GM19395 (cell line): ENCODE measurements around the gene CCL1.
A peak's percentile ranks its signal among the peaks of the same experiment; 100 is the strongest.
"Not testable (repeated sequence)": the region's sequence is repeated elsewhere in the genome, so short reads cannot be mapped to it uniquely, and the experiment has no call there.

Experiments used
- ATAC-seq: cut with Tn5 transposase; IDR thresholded peaks from one replicate; pipeline ENCODE4 v1.9.1; 2021; ENCODE audit warnings: mild to moderate bottlenecking, moderate library complexity; ENCODE audit not compliant: unreplicated experiment

Gene CCL1

DNA sequence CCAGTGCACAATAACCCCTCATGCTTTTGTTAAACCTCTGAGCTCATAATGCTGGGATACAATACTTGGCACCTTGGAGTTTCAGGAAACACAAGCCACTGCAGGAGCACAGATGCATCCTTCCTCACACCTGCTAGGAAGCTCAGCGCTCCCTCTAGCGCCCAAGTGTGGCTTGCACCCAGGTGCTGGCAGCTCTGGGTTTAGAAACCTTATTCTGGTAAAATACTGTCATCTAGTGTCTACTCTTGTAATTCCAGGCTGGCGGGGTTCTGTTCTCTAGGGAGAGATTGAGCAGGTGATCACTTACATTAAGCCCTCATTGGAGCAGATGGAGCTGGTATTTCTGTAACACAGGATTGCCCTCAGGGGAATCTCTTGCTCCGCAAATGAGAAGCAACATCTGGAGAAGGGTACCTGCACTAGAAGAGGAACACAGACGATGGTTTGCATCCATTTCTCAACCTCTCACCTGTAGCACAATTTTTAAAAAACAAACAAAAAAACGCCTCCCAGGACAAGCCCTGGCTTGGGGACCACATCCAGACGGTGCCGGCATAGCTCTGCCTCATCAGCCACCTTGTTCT is 1.5 kb downstream of the CCL1 start:
- peak; percentile 84 for ATAC-seq

DNA sequence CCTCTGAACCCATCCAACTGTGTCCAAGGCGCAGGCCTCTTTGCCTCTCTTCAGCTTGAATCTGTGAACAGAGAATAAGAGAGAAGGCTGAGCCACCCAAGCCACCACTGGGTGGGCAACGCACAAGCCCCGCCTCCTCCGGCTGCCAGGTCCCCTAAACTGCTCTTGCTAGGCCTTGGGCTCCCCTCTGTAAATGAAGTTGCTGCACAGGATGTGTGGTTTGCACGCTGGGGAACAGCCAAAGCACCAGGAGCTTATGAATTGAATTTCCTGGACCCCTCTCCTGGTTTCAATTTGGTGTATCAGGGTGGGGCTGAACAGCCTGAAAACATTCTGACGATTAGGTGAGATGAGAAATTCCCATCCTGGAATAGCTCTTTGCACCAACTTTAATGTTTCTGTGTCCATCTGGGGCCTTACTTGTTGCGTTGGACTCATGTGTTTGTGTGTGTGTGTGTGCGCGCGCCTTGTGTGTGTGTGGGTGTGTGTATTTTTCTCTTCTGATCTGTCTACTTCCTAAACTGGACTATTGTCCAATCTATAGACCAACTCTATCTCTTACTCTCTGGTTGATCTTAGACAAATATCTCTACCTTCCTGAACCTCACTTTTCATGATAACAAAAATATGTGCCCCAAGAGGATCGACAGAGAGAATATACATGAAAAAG is 2.3 kb downstream of the CCL1 start:
- no peak for ATAC-seq

DNA sequence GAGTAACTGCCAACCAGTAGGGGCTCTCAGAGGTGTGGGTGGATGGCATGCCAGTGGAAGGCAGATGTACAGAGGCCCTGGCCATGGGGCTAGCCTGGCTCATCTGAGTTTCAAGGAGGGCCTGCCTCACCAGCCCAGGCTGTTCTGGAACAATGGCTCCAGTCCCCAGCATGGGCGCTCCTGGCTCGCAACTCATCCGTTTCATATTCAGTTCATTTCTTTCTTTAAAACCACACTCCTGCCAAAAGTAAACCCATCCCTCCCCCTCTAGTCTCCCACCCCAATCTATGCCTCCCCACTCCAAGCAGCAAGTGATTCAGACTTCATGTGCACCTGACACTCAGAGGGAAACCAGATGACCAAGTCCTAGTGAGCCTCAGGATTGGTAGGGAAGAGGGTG is 4.4 kb downstream of the CCL1 start:
- no peak for ATAC-seq

DNA sequence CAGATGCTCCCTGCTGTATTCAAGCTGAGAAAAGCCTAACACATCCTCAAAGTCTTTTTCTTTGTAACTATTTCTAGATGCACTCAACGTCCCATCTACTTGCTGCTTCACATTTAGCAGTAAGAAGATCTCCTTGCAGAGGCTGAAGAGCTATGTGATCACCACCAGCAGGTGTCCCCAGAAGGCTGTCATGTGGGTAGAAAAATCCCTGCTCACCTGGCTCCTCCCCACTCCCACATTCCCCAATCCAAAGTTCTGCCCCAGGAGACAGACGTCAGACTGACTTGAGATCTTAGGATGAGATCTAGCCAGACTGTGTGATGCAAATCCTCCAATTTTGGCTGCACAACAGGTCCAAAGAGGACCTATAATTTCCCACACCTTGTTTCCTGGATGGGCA is 5.6 kb downstream of the CCL1 start:
- ATAC-seq: no peak

DNA sequence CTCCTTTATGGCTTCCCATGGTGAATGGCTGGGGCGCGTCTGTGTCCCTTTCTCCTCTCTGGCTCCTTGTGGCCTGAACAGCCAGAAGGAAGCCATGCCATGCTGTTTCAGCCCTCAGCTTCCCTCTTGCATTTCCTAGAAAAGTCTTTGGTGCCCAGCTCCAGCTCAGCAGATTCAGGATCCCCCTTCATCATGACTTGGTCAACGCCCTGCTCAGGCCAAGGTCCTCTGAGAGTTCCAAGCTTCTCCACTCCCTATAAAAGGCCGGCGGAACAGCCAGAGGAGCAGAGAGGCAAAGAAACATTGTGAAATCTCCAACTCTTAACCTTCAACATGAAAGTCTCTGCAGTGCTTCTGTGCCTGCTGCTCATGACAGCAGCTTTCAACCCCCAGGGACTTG is 6.8 kb downstream of the CCL1 start, which contains the start of gene CCL13:
Gene CCL13, plus strand, starts transcription at position 287 of the 400 bp plus-strand sequence. Its CDS starts 47 bp downstream, at position 334.
- no peak for ATAC-seq

DNA sequence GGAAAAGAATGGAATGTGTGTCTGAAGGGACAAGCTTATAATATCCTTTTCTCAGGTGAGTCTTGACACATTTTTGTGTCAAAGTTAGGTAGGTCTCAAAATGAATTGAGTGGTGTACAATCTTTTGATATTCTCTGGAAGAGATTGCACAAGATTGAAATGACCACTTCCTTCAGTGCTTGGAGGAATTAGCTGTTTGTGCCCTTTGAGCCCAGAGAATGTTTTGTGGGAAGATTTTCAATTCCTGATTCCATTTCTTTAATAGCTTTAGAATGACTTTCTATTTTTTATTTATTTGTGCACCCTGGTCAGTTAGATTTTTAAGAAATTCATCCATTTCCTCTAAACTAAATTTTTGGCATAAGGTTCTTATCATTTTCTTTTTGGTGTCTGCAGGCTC is 8.4 kb downstream of the CCL1 start:
- no peak for ATAC-seq

DNA sequence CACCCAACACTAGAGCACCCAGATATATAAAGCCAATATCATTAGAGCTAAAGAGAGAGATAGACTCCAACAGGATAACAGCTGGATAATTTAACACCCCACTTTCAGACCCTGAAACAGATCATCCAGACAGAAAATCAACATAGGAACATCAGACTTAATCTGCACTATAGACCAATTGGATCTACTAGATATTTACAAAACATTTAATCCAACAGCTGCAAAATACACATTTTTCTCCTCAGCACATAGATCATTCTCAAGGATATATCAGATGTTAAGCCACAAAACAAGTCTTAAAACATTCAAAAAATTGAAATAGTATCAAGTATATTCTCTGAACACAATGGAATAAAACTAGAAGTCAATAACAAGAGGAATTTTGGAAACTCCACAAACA is 10.8 kb downstream of the CCL1 start:
- ATAC-seq: no peak

DNA sequence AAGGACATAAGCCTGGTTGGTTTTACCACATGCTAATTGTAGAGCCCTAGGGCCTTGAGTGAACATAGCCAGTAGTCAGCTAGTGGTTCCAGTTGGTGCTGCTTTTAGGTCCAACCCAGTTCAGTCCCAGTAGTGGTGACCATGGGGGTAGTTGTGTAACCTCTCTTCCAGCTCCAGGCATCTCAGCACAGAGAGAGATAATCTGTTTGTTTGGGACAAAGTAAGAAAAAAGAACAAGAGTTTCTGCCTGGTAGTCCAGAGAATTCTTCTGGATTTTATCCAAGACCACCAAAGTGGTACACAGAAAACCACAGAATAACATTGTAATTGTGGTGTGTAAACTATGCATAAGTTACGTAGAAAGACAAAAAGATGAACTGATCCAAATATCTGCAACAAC is 11.9 kb downstream of the CCL1 start:
- ATAC-seq: no peak

DNA sequence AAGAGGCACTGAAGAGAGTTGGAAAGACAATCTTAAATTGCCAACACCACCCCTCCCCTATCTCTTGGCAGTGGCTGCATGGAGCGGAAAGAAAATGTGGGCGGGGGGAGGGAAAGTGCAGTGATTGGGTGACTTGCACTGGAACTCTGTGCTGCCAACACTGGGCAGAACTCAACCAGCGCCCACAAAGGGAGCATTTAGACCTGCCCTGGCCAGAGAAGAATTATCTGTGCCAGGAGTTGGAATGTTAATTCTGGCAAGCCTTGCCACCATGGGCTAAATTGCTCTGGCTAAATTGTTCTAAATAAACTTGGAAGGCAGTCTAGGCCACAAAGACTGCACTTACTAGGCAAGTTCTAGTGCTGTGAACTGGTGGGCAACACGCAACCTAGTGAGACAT is 13.3 kb downstream of the CCL1 start:
- no peak for ATAC-seq

DNA sequence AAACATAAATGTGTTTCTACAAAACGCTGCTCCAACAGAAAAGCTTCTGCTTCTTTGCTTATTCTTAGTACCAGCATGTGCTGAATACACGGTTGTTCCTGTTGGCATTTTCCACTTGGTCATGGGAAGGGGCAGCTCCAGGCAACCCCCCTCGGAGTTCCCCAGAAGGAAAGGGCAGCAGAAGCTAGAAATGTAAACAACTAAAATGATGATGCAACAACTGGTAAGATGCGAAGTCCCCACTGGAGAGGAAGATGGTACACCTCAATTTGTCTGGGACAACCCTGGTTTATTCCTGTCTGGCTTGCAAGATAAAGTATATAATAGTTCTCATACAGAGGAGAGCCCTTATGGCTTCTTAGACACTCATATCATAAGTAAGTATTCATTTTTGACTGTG is 16.0 kb downstream of the CCL1 start:
- ATAC-seq: no peak

DNA sequence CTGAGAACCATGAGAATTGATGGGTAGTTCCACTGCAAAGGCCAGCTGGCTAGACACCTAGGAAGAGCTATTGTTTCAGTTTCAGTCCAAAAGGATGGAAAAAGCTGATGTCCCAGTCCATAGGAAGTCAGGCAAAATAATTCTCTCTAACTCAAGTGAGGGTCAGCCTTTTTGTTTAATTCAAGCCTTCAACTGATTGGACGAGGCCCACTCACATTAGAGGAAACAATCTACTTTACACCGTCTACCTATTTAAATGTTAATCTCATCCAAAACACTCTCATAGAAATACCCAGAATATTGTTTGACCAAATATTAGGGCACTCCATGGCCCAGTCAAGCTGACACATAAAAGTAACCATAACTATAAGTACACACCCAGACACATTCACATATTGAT is 21.1 kb downstream of the CCL1 start:
- ATAC-seq: no peak

DNA sequence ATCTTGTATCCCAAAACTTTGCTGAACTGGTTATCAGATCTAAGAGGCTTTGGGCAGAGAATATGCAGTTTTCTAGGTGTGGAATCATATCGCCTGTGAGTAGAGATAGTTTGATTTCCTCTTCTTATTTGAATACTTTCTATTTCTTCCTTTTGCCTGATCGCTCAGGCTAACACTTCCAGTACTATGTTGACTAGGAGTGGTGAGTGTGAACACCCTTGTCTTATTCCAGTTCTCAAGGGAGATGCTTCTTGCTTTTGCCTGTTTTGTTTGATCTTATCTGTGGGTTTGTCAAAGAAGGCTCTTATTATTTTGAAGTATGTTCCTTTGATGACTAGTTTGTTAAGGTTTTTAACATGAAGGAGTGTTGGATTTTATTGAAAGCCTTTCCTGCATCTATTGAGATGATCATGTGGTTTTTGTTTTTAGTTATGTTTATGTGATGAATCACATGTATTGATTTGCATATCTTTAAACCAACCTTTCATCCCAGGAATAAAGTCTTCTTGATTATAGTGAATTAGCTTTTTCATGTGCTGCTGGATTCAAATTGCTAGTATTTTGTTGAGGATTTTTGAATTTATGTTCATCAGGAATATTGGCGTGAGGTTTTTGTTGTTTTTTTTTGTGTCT is 23.8 kb downstream of the CCL1 start:
- no peak for ATAC-seq

DNA sequence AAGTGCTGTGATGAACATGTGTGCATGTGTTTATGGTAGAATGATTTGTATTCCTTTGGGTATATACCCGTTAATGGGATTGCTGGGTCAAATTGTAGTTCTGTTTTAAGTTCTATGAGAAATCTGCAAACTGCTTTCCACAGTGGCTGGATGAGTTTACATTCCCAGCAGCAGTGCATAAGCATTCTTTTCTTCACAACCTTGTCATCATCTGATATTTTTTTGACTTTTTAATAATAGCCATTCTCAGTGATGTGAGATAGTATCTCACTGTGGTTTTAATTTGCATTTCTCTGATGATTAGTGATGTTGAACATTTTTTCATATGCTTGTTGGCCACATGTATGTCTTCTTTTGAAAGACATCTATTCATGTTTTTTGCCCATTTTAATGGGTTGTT is 25.3 kb downstream of the CCL1 start:
- no peak for ATAC-seq

DNA sequence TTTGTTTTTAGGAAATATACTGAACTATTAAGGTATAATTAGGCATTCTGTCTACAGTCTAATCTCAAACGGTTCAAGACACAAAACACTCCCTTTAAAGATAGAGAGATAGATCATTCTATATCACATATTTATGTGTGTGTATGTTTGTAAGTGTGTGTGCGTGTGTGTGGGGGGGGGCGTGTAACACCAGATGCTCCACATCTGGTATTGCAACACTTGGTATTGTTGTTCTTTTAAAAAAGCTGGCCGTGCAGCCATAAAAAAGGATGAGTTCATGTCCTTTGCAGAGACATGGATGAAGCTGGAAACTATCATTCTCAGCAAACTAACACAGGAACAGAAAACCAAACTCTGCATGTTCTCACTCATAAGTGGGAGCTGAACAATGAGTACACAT is 35.5 kb downstream of the CCL1 start:
- ATAC-seq: not testable (repeated sequence)

DNA sequence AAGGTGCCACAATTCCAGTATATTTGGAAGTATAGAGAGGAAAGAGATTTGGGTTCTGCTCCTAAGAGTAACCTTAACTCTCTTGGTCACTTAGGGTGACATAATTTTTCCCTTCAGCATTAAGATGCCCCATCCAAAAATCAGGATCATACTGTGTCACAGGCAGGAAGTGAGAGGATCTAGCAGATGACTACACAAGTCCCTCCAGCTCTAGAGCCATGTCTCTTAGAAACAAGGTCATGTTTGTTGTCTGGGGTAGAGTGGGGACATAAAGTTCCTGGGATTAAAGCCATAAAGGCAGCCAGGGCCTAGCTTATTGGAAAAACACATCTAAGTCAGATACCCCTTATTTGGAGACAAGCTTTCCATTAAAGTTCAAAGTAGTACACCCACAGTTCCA is 41.1 kb downstream of the CCL1 start:
- no peak for ATAC-seq

DNA sequence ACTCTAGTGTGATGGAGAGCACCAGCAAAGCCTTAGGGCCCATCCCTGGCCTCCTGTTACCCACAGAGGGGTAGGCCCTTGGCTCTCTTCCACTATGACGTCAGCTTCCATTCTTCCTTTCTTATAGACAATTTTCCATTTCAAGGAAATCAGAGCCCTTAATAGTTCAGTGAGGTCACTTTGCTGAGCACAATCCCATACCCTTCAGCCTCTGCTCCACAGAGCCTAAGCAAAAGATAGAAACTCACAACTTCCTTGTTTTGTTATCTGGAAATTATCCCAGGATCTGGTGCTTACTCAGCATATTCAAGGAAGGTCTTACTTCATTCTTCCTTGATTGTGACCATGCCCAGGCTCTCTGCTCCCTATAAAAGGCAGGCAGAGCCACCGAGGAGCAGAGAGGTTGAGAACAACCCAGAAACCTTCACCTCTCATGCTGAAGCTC is 44.0 kb downstream of the CCL1 start, which contains the start of gene CCL8:
Gene CCL8, plus strand, starts transcription at position 397 of the 445 bp plus-strand sequence. CDS start 67 bp downstream, outside the sequence.
- no peak for ATAC-seq

DNA sequence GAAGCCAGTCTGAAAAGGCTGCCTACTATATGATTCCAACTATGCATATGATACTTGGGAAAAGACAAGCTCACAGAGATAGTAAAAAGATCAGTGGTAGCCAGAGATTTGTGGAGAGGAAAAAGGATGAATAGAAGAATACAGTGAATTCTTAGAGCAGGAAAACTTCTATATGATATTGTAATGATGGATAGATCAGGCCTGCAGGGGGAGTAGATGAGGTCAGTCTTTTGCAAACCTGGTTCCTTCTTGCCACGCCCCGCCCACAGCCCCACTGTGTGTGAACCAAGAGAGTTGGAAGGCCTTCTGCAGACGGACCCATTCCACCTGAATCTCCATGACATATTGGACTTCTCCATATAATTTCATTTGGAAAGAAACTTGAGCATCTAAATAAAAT is 44.6 kb downstream of the CCL1 start:
- no peak for ATAC-seq

DNA sequence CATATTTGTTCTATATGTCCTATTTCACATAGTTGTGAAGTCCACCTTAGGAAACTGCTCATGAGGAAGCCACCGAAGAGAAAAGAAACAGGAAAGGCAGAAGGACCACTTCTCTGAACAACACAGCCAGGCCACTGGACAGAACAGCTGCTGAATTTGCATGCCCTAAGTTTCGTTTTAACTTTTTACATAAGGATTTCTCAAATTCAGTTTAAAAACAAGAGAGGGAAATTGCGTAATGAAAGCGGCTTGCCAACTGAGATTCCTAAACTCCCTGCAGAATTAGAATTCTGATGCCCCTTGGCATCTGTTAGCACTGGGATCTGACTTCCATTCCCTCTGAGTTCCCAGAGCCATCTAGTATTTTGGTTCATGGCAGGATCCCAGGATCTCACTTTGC is 48.8 kb downstream of the CCL1 start:
- ATAC-seq: no peak

DNA sequence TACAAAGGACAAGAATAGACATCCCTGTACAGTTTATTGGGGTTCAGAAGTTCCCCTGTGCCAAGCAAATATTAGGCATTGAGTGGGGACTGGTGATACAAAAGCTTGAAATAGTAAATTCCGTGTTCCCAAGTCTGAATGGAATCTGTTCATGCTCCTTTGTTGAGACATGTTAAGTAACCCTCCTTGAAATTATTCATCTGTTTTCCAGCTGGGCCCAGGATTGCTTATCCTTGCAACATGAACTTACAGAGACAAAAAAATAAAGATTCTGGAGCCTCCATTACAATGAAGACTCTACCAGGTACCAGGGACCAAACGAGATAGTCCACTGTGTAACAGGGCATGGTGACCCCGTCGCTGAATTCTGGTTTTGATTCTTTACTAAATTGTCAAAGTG is 49.9 kb downstream of the CCL1 start:
- no peak for ATAC-seq

DNA sequence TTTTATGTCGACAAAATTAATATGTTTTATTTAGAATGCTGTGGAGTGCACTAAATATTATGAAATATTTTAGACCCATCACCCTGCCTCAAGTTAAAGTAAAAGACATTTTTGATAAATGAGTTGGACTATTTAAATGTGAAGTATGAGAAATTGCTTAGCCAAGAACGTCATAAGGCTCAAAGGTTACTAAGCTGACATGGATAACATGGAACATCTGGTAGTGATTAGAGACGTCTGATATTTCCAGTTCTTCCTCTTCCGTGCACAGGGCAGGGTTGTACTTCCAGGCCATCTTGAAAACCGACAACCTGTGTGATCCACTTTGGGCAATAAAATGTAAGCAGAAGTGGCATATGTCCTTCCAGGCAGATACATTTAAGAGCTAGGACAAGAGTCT is 51.0 kb downstream of the CCL1 start:
- ATAC-seq: no peak

DNA sequence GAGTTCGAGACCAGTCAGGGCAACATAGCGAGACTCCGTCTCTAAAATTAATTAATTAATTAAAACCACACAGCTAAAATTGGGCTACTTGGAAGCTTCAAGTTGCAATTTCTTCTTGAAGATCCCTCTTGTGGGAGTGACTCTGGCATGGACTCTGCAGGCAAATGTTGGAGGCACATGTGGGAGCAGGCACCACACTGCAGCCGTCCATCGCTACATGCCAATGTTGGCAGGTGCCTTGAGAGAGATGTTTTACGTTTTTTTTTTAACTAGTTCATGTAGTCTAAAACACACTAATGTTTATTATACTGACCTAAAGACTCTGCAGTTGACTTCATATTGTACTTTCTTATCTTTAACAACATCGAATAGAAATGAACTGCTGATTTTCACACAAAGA is 51.7 kb downstream of the CCL1 start:
- no peak for ATAC-seq
